HepG2 (cell line): ENCODE results near the gene FSCN2. TPM values are rescaled to one million over a fixed set of nuclear protein-coding genes. Genes with fewer than 3 reads are reported as not detected.

Experiments
- ARID5B ChIP-seq: IDR thresholded peaks from 2 replicates; pipeline ENCODE4 v1.4.0; 2020; ENCODE audit warnings: mild to moderate bottlenecking, missing genetic modification reagents
- CHCHD3 ChIP-seq: sonication (generic); formaldehyde crosslinking; IDR thresholded peaks from 2 replicates; pipeline ENCODE4 v1.8.0; 2022; ENCODE audit warnings: mild to moderate bottlenecking, missing genetic modification reagents, moderate library complexity
- HMGXB3 ChIP-seq: sonication (generic); formaldehyde crosslinking; IDR thresholded peaks from 2 replicates; pipeline ENCODE4 v1.4.0; 2020; ENCODE audit warnings: missing genetic modification reagents, borderline replicate concordance
- HOXA7 ChIP-seq: sonication (generic); formaldehyde crosslinking; IDR thresholded peaks from 2 replicates; pipeline ENCODE4 v1.8.1; 2022; ENCODE audit warnings: mild to moderate bottlenecking, missing genetic modification reagents, moderate library complexity
- KLF16 ChIP-seq, 2 experiments: sonication (generic) in 1 of 2; formaldehyde crosslinking in 1 of 2; IDR thresholded peaks; 2 replicates each; pipeline versions ENCODE4 v1.6.1 to v1.8.0; 2016 to 2023; ENCODE audit warnings: missing genetic modification reagents in 2 of 2, missing compliant biosample characterization in 1 of 2
- MATR3 ChIP-seq: sonication (generic); formaldehyde crosslinking; IDR thresholded peaks from 2 replicates; pipeline ENCODE4 v1.4.0; 2020; ENCODE audit warnings: missing genetic modification reagents
- MTF1 ChIP-seq: sonication (generic); formaldehyde crosslinking; IDR thresholded peaks from 2 replicates; pipeline ENCODE4 v1.5.0; 2020; ENCODE audit warnings: missing genetic modification reagents
- MTF2 ChIP-seq: sonication (generic); formaldehyde crosslinking; IDR thresholded peaks from 2 replicates; pipeline ENCODE4 v1.5.0; 2020; ENCODE audit warnings: missing genetic modification reagents, borderline replicate concordance
- NFYC ChIP-seq: IDR thresholded peaks from 2 replicates; pipeline ENCODE4 v1.6.1; 2016; ENCODE audit warnings: missing genetic modification reagents, missing compliant biosample characterization
- NR0B2 ChIP-seq: sonication (generic); formaldehyde crosslinking; IDR thresholded peaks from 2 replicates; pipeline ENCODE4 v1.4.0; 2020; ENCODE audit warnings: mild to moderate bottlenecking, missing genetic modification reagents
- SMYD3 ChIP-seq: sonication (generic); formaldehyde crosslinking; IDR thresholded peaks from 2 replicates; pipeline ENCODE4 v1.8.1; 2023; ENCODE audit warnings: mild to moderate bottlenecking, missing genetic modification reagents
- TRAFD1 ChIP-seq: sonication (generic); formaldehyde crosslinking; IDR thresholded peaks from 2 replicates; pipeline ENCODE4 v1.5.1; 2020; ENCODE audit warnings: missing genetic modification reagents, mild to moderate bottlenecking, borderline replicate concordance
- ZBTB20 ChIP-seq: sonication (generic); formaldehyde crosslinking; IDR thresholded peaks from 2 replicates; pipeline ENCODE4 v1.8.1; 2023; ENCODE audit warnings: missing genetic modification reagents, low read depth, mild to moderate bottlenecking, borderline replicate concordance
- ZIK1 ChIP-seq: sonication (generic); formaldehyde crosslinking; IDR thresholded peaks from 2 replicates; pipeline ENCODE4 v1.5.0; 2020; ENCODE audit warnings: mild to moderate bottlenecking, low read depth, missing genetic modification reagents, borderline replicate concordance
- ZMYM4 ChIP-seq: sonication (generic); formaldehyde crosslinking; IDR thresholded peaks from 2 replicates; pipeline ENCODE4 v1.8.1; 2023; ENCODE audit warnings: mild to moderate bottlenecking, missing genetic modification reagents
- ZNF547 ChIP-seq: sonication (generic); formaldehyde crosslinking; IDR thresholded peaks from 2 replicates; pipeline ENCODE4 v1.5.1; 2020; ENCODE audit warnings: mild to moderate bottlenecking, missing genetic modification reagents
- ZNF589 ChIP-seq: sonication (generic); formaldehyde crosslinking; conservative IDR thresholded peaks from 2 replicates; pipeline ENCODE4 v1.8.0; 2022; ENCODE audit warnings: mild to moderate bottlenecking, moderate library complexity, missing genetic modification reagents
- ZNF776 ChIP-seq: sonication (generic); formaldehyde crosslinking; IDR thresholded peaks from 2 replicates; pipeline ENCODE4 v1.4.0; 2020; ENCODE audit warnings: mild to moderate bottlenecking, missing genetic modification reagents
- polyA plus RNA-seq, 8 experiments: library from polyadenylated mRNA; depleted of rRNA in 3 of 8; stranded (reverse) in 7 of 8; unstranded in 1 of 8; fragments of >200 nt; fragmentation: Illumina TruSeq in 4 of 8; extraction: Trizol in 4 of 8; gene quantifications; 2 replicates each; pipeline versions ENCODE4 v1.2.1 to v1.2.3, GENCODE V29; 2011 to 2016; ENCODE audit warnings: low read depth in 4 of 8, missing spikeins in 1 of 8, mixed read lengths in 1 of 8; ENCODE audit not compliant: insufficient read depth in 1 of 8
- total RNA-seq, 5 experiments: library from RNA; depleted of rRNA; stranded (reverse); fragments of >200 nt; fragmentation: Illumina TruSeq; extraction: Trizol; gene quantifications; 2 replicates each; pipeline ENCODE4 v1.2.3, GENCODE V29; 2016; ENCODE audit warnings: low read depth in 1 of 5

FSCN2 gene
- total and polyA plus RNA-seq, 2 of the 13 experiments (the other 11 are each of a cell fraction or from before 2014, with no cell fraction given), result 0.09 TPM; not detected in 1

GRCh38 chr17:81511804-81512561 lies 16.2 kb upstream of the FSCN2 start (continued):
- TF ChIP-seq HMGXB3 (no peak), ZNF589 (CRISPR knock-in tag) (peak; percentile 76; the same call in 1 of the 2 replicates), MTF1 (0 out of 2 replicates have a peak, but pooled peaks have one; percentile 10), ZNF547 (CRISPR knock-in tag) (peak; percentile 25; the same call in 1 of the 2 replicates), ZIK1 (0 out of 2 replicates have a peak, but pooled peaks have one; percentile 36), TRAFD1 (CRISPR knock-in tag) (no peak), NR0B2 (CRISPR knock-in tag) (0 out of 2 replicates have a peak, but pooled peaks have one; percentile 42), SMYD3 (CRISPR knock-in tag) (no peak), ARID5B (CRISPR knock-in tag) (0 out of 2 replicates have a peak, but pooled peaks have one; percentile 1), ZNF776 (0 out of 2 replicates have a peak, but pooled peaks have one; percentile 7), KLF16 (CRISPR knock-in tag; IDR thresholded peaks at IDR 0.05) (peak in 1 of 2 experiments; percentile 10; a peak in 1 of 4 replicates), MTF2 (CRISPR knock-in tag) (no peak; the same call in 1 of the 2 replicates), MATR3 (CRISPR knock-in tag) (no peak), CHCHD3 (CRISPR knock-in tag) (peak; percentile 65), NFYC (no peak), HOXA7 (CRISPR knock-in tag) (no peak), ZBTB20 (CRISPR knock-in tag) (no peak), ZMYM4 (CRISPR knock-in tag) (no peak; the same call in 1 of the 2 replicates)
